Esophagus squamous epithelium (tissue), 5 donors: Measurements from ENCODE around the gene EPB41L2. TPM values are rescaled to one million over a fixed set of nuclear protein-coding genes. Genes with fewer than 3 reads are reported as not detected.

Source experiments
- DNase-seq: peaks from one replicate; lab custom pipeline; 2025; lab: John Stamatoyannopoulos, UW
- H3K27ac ChIP-seq, 4 donors: fragments of 200-600 bp; sonication (generic); one replicate each; pipeline ENCODE4 v1.5.1; 2016 to 2019; ENCODE audit warnings: mild to moderate bottlenecking in 1 of 4
- H3K27me3 ChIP-seq, 4 donors: fragments of 200-600 bp; sonication (generic); 1 replicate in 3 of 4; 2 replicates in 1 of 4; pipeline versions ENCODE4 v1.5.1 to v1.6.0; 2017 to 2021; ENCODE audit warnings: antibody characterized with exemption in 1 of 4
- H3K36me3 ChIP-seq, 3 donors: fragments of 200-600 bp; sonication (generic); one replicate each; pipeline ENCODE4 v1.5.1; 2016 to 2019
- H3K4me1 ChIP-seq, 3 donors: fragments of 200-600 bp; sonication (generic); one replicate each; pipeline ENCODE4 v1.5.1; 2017 to 2019
- H3K4me3 ChIP-seq, 4 donors: fragments of 200-600 bp; sonication (generic); 1 replicate in 3 of 4; 2 replicates in 1 of 4; pipeline ENCODE4 v1.5.1; 2016 to 2019; ENCODE audit warnings: mild to moderate bottlenecking in 2 of 4, moderate library complexity in 1 of 4
- H3K9me3 ChIP-seq, 3 donors: fragments of 200-600 bp; sonication (generic); one replicate each; pipeline ENCODE4 v1.5.1; 2016 to 2019
- CTCF ChIP-seq, 6 experiments: fragments of 450-650 bp in 4 of 6; fragments of 200-600 bp in 2 of 6; sonication (generic) in 2 of 6; IDR thresholded peaks; one replicate each; pipeline ENCODE4 v1.5.1; 2016 to 2019; ENCODE audit warnings: antibody characterized with exemption in 6 of 6, mild to moderate bottlenecking in 4 of 6, moderate library complexity in 4 of 6
- POLR2A ChIP-seq, 4 donors: fragments of 450-650 bp; IDR thresholded peaks; one replicate each; pipeline ENCODE4 v1.6.1; 2017; ENCODE audit warnings: antibody characterized with exemption in 4 of 4, mild to moderate bottlenecking in 4 of 4, moderate library complexity in 3 of 4
- WGBS, 2 donors: methylation state at CpG; one replicate each; pipeline ENCODE4 v1.1.5; 2018; 5-methylcytosine and 5-hydroxymethylcytosine counted together
- intact Hi-C: fragments of 100-400 bp; cut with DNase I; formaldehyde crosslinking; loops from one replicate; pipeline ENCODE4 v1.15.0; 2022
- total RNA-seq, 4 donors: library from RNA; depleted of rRNA; stranded (reverse); fragments of >200 nt; gene quantifications; one replicate each; pipeline ENCODE4 v1.1.0, GENCODE V29; 2016
- donor health status: DM: yes; HTN: yes; CAD: no.

The EPB41L2 gene
- 10 to 100 TPM in 3 of 4 donors, 1 to 10 TPM in 1; 6.2 to 58.0 (median 14.9) TPM for total RNA-seq

- Histone ChIP-seq H3K27ac (peak within 1 kb of the TSS; percentile 73 to 89 (median 81)), H3K9me3 (no peaks in the 10 kb centered on the region), H3K27me3 (no peaks in the 10 kb centered on the region), H3K36me3 (no peaks in the 10 kb centered on the region), H3K4me3 (peak within 1 kb of the TSS; percentile 81 to 98 (median 90)), H3K4me1 (peaks cover 5 to 34% (median 5%) of the 10 kb centered on the region in 3 donors)
- peak; percentile 25 for DNase-seq
- intact Hi-C loops: no loop called here
- 0% methylated on average over 1 to 2 of the region's 61 CpGs for WGBS, 2 donors
- TF ChIP-seq POLR2A (IDR thresholded peaks at IDR 0.05): peak in 3 of 4 donors; percentile 74 to 85 (median 81)
- TF ChIP-seq CTCF (IDR thresholded peaks at IDR 0.05): peak in 2 of 6 experiments; percentile 45 to 48
Observed at GRCh38 chr6:131063028-131063763, at the start of gene EPB41L2. EPB41L2 (minus strand) TSS chr6:131063245; CDS start chr6:130956485, 106,760 bp downstream.

- 60% methylated on average over 1 of the region's 1 CpG for WGBS, 2 donors
- Histone ChIP-seq H3K9me3 (no peaks in the 10 kb centered on the region), H3K36me3 (no peaks in the 10 kb centered on the region), H3K4me3 (no peak overlapping the region), H3K27ac (no peak overlapping the region), H3K4me1 (no peaks in the 10 kb centered on the region), H3K27me3 (no peaks in the 10 kb centered on the region)
- TF ChIP-seq CTCF (IDR thresholded peaks at IDR 0.05): no peak
- no peak for TF ChIP-seq POLR2A (IDR thresholded peaks at IDR 0.05)
- no peak for DNase-seq
- intact Hi-C loops: no loop called here
Observed at GRCh38 chr6:131112249-131112648, 49.2 kb upstream of the EPB41L2 start.

- intact Hi-C loops: no loop called here
- 75 to 76% methylated on average over 1 of the region's 1 CpG for WGBS, 2 donors
- Histone ChIP-seq H3K27ac (no peak overlapping the region), H3K27me3 (peaks cover 0 to 10% (median 0%) of the 10 kb centered on the region in 4 donors), H3K9me3 (no peaks in the 10 kb centered on the region), H3K4me3 (no peak overlapping the region), H3K36me3 (no peaks in the 10 kb centered on the region), H3K4me1 (no peaks in the 10 kb centered on the region)
- no peak for DNase-seq
- TF ChIP-seq CTCF (IDR thresholded peaks at IDR 0.05): no peak
Observed at GRCh38 chr6:131107151-131107550, 44.1 kb upstream of the EPB41L2 start.

- intact Hi-C loops: no loop called here
- no peak for TF ChIP-seq CTCF (IDR thresholded peaks at IDR 0.05)
- TF ChIP-seq POLR2A (IDR thresholded peaks at IDR 0.05): no peak
Observed at GRCh38 chr6:131103901-131104300, 40.9 kb upstream of the EPB41L2 start.

GRCh38 chr6:131103296-131103695, 40.3 kb upstream of the EPB41L2 start:
- no peaks in the 10 kb centered on the region for H3K4me1 ChIP-seq
- DNase-seq: no peak
- H3K27me3 ChIP-seq: peaks cover 0 to 19% (median 0%) of the 10 kb centered on the region in 4 donors
- intact Hi-C loops: no loop called here
- no peaks in the 10 kb centered on the region for H3K36me3 ChIP-seq
- no peaks in the 10 kb centered on the region for H3K9me3 ChIP-seq
- TF ChIP-seq POLR2A (IDR thresholded peaks at IDR 0.05) (no peak), CTCF (IDR thresholded peaks at IDR 0.05) (no peak)
- 85 to 87% methylated on average over 4 of the region's 4 CpGs for WGBS, 2 donors
- no peak overlapping the region for H3K27ac ChIP-seq
- no peak overlapping the region for H3K4me3 ChIP-seq

More at GRCh38 chr6:131103901-131104300, 40.9 kb upstream of the EPB41L2 start:
- Histone ChIP-seq H3K9me3 (no peaks in the 10 kb centered on the region), H3K27ac (no peak overlapping the region), H3K36me3 (no peaks in the 10 kb centered on the region), H3K4me3 (no peak overlapping the region), H3K27me3 (peaks cover 0 to 16% (median 0%) of the 10 kb centered on the region in 4 donors), H3K4me1 (no peaks in the 10 kb centered on the region)
- DNase-seq: no peak
- 100% methylated on average over 1 of the region's 1 CpG for WGBS, 2 donors
